GM21737 (cell line): Measurements from ENCODE around the gene RPTOR.

Experiments used
- ATAC-seq: cut with Tn5 transposase; IDR thresholded peaks from one replicate; pipeline ENCODE4 v1.9.1; 2021; ENCODE audit warnings: mild to moderate bottlenecking, moderate library complexity; ENCODE audit not compliant: unreplicated experiment

RPTOR gene

DNA sequence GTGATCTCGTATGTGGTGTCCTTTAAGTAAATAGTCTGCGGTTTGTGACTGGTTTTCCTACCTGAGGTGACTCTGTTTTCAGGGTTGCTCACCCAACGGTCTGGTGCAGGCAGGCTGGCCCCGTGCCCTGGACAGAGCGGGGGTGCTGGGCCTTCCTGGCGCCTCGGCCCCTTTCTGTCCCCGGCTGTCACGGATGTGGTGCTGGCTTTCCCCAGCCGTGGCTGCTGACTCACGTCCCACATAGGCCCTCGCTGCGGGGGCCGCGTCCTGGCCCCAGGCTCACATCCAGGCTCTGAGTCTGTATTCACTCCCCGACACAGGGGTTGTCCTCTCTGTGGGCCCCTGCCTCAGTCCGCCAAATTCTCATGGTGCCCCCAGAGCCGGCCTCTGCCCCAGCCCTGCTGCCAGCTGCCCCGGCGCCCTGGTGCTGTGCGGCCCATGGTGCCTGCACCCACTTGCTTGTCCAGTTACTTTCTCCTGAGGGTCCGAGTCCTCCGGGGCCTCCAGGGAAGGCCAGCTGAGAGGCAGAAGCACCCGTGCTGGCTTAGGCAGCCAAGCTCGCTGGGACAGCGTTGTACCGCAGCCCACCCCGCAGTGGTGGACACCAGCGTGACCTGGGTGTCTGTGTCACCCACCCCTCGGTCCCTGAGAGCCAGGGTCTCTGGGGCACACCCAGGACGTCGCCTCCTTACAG is 452.9 kb downstream of the RPTOR start:
- no peak for ATAC-seq

DNA sequence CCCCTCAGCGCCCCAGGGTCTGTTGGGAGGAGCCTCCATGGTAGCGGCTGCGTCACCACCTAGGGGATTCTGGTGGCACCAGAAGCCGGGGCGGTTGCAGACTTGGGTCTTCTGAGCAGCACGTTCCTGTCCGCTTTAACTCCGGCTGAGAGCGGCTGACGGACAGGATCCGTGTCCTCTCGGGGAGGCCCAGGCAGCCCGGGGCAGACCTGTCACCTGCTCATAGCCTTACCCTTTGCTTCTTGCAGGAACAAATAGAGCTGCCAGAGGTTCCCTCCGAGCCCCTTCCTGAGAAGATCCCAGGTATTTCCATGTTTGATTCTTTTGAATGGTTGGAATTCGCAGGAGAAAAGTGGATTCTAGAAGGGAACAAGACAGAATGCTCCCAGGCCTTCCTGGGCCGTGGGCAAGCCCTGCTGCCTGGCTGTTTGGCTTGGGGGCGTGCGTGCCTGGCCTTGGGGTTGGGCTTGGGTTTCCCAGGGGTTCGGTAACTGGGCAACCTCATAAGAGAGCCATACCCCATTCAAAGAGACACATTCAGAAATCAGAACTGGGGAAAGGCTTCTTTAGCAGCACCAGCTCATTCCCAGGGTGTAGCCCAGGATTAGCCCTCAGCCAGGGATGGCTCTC is 453.6 kb downstream of the RPTOR start:
- no peak for ATAC-seq

DNA sequence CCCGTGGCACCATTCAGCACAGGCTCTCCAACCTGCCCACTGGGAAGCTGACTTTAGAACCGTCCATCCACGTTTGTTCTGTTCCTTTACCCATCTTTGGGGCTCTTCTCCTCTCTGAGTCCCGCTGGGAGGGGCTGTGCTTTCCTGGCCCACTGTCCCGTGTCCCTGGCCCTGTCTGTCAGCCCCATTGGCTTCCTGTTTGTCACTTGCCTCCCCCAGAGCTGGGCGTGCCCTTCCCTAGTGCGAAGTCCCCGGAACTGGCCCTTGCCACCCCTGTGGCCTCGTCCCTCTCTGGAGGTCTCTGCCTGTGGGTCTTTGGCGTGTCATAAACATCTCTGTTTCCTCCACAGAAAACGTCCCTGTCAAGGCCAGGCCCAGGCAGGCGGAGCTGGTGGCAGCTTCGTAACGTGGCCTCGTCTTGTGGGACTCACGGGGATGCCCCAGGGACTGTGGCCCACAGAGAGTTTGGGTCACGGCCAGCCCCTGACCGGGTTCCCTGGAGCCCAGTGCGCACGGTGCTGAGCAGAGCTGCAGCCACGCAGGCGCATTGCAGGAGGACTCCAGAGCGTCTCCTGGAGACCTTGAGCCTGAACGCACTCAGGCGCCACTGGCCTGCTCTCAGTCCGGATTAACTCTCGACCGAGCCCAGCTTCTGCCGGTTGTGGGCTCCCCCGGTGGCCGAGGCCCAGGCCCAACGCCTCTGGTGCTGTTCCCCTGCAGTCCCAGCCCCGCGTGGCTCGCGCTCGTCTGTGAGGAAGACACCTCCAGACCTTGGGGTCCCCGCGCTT is 454.3 kb downstream of the RPTOR start:
- ATAC-seq = no peak

DNA sequence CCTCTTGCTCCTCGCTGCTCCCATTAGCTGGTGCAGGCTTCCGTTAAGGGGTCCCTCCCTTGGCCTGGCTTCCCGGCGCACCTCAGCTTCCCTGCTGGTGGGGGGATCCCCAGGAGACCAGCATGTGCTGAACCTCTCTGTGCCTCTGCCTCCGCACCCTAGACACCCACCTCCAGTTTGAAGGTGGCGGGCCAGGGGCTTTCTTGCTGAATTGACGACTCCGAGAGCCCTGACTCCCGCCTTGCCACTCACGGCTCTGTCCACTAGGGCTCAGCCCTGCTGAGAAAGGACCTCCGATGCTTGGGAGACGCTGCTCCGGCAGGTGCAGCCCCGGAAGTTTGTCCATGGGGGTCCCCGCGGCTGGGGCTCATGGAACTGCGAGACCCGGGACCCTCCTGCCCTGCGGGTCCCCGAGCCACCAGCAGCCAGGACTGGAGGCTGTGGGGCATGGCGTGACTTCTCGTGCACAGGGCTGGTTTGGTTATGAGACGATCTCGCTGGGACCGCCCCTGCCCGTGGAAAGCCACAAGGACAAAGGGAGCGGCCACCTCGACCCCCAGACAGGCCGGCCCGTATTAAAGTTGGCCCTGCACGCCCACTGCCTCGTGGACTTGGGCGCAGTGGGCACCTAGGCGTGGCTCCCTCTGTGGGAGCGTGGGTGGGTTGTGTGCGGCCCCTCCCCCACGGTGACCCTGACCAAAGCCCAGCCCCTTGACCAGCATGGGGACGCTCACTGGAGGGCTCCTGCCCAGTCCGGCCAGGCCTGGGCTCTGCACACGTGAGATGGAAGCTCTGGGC is 455.1 kb downstream of the RPTOR start:
- ATAC-seq = no peak

DNA sequence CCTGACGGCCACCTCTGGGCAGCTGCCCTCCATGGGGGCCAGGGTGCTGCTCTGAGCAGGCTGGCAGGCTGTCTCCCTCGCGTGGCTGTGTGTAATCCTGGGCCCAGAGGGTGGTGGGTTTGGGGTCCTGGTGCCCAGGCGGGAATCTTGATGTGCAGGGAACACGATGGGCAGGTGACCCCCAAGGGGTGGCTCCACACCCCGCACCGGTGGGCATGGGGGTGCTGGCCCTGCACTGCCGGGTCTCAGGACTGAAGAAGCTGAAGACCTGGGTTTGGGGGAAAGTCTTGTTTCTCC is 455.6 kb downstream of the RPTOR start:
- ATAC-seq = no peak

DNA sequence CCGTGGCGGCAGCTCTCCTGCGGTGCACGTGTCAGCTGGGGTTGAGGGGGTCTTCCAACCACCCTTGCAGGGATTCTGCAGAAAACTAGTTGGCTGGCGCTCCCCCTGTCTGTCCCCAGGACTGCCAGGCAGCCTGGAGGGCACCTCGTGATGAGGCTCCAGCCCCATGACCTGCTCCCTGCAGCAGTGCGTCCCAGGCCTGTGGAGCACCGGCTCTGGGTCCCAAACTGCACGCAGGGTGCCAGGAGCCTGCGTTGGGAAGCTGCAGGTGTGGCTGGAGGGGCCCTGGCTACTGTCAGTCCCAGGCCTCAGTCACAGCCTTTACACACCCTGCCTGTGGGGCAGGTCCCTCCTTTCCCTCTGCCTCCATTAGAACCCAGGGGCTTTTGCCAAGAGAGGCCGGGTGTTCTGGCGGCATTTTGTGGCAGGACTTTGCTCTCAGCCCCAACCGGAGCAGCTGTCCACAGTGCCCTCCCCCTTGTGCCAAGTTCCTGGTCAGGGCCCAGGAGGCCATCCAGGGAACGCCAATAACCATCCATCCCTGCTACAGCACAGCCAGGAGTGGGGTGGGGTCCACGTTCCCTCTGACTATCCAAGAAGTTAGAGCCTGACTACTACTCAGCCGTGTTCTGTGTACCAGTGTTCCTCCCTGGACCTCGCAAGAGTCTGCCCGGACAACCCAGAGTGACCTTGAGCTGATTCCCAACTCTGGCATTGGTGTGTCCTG is 456.2 kb downstream of the RPTOR start:
- ATAC-seq = no peak

DNA sequence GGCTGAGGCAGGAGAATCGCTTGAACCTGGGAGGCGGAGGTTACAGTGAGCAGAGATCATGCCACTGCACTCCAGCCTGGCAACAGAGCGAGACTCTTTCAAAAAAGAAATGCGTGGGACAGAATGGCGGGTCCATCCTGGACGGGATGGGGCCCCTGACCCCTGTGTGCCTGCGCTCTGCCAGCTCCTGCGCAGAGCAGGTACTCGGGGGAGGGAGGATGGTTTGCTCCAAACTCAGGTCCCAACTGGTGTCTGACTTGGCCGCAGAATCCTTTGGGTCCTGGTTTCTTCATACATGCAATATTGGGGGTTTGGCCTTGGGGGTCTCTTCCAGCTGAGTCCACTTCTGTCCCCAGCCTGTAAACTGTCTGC is 457.4 kb downstream of the RPTOR start:
- no peak for ATAC-seq

DNA sequence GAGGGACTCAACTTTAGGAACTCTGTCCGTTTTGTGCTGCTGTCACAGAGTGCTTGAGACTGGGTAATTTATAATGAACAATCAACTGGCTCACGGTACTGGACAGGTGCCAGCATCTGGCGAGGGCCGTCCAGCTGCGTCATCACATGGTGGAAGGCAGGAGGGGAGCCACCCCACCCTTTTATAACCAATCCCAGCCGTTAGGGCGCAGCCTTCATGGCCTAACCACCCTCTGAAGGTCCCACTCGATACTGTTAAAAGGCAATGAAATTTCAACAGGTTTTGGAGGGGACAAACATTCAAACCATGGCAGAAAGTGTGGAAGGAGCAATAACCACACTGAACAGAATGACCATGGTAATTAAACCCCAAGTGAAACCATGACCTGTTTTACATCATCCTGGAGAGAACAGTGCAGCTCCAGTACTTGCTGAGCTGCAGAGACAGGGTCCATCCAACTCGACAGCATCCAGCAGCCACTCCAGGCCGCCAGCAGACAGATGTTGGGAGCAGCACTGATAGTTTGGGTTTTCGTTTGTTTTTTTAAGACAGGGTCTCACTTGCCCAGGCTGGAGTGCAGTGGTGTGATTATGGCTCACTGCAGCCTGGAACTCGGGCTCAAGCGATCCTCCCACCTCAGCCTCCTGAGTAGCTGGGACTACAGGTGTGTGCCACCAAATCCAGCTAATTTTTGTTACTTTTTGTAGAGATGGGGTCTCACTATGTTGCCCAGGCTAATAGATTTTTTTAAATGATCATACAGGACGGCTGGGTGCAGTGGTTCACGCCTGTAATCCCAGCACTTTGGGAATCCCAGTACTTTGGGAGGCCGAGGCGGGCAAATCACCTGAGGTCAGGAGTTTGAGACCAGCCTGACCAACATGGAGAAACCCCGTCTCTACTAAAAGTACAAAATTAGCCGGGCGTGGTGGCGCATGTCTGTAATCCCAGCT is 458.0 kb downstream of the RPTOR start:
- no peak for ATAC-seq

DNA sequence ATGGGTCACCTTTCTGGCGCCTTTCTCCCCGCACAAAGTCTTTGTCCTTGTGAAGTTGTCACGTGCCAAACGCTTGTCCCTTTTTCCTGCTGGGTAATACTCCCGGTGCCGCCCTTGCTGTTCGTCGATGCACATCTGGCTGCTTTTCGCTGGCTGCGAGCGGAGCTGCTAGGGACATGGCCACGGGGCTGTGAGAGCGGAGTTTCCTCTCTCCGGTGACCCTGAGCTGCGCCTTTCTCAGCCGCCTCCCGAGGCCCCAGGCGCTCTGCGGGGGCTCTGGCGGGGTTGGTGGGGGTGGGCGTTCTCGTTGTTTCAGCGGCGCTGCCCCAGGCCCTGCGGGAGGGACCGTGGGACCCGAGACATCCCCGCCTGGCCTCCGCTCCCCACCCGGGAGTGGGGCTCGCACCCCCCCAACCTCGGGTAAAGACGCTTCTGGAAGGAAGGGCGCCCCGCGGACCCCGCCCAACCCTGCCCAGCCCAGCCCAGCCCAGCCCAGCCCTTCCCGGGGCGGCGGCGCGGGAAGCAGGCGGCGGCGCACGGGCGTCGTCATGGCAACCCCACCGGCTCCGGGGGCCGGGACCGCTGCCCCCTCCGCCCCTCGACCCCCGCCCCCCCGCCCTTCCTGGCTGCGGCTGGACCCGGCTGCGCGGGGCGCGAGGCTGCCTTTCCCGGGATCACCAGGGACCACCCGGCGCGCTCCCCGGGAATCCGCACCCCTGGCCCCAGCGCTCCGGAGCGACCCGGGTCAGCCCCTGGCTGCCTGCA is 459.3 kb downstream of the RPTOR start:
- ATAC-seq = no peak

DNA sequence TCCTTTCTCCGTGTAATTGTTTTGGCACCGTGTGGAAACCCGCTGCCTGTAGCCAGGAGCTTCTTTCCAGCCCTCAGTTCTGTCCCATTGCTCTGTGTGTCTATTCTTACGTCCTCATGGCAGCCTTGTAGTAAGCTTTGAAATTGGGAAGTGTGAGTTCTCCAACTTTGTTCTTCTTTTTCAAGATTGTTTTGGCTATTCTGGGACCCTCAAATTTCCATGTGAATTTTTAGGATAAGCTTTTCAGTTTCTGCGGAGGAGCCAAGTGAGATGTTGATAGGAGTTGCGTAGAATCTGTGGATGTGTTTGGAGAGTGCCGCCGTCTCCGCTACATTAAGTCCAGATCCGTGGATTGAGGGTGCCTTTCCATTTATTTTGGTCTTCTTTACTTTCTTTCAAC is 462.3 kb downstream of the RPTOR start:
- ATAC-seq = no peak

DNA sequence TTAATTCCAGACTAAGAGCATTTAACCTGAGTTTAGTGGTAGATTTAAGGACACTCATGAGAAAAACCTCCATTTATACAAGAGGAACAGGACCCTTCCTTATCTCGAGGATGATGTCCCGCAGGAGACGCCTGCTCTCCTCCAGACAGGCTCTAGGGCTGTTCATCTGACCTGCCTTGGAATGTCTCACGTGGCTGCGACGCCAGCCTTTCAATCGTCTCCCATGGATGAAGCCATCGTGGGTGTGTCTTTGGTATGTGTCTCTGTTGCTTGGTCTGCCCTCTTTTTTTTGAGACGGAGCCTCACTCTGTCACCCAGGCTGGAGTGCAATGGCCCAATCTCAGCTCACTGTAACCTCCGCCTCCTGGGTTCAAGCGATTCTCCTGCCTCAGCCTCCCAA is 463.5 kb downstream of the RPTOR start:
- no peak for ATAC-seq

DNA sequence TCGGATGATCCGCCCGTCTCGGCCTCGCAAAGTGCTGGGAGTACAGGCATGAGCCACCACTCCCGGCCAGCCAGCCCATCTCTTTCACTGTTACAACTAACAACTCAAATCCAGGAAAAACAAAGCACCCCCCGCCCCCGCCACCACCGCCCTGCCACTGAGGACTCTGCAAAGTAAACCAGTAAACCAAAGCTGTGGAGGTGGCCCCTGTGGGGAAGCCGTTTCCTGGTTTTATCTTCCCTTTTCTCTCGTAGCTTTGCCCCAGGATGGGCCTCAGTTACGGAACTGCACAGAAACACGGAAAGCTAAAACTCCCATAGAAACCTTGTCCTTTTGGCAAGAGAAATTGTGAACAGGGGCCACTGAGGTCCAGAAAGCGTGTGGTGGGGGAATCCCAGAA is 464.5 kb downstream of the RPTOR start:
- no peak for ATAC-seq

DNA sequence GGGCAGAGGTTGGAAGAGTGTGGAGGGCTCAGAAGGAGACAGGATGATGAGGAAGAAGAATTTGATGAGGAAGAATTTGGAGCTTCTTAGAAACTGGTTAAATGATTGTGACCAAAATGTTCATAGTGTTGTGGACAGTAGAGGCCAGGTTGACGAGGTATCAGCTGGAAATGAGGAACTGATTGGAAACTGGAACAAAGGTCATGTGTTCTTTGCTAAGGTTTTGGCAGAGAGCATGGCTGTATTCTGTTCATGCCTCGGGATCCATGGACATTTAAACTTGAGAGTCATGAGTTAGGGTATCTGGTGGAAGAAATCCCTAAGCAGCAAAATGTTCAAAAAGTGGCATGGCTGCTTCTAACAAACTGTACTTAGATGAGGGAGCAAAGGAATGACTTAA is 466.3 kb downstream of the RPTOR start:
- no peak for ATAC-seq

DNA sequence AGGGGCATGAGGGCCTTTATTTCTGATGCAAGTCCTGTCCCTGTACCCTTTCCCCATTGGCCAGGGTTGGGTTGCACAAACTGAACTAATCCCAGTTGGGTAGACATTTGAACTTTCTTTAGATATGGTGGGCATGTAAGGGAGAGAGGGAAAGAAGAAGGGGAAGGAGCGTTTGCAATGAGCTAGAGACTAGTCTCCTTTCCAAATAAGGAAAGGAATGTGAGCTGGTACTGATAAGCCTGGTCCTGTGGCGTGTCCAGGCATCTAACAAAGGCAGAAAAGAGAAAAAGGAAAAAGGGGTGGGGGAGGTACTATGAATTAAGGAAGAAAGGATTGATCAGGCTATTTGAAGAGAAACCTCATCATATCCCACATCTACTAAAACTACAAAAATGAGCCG is 467.3 kb downstream of the RPTOR start:
- no peak for ATAC-seq

DNA sequence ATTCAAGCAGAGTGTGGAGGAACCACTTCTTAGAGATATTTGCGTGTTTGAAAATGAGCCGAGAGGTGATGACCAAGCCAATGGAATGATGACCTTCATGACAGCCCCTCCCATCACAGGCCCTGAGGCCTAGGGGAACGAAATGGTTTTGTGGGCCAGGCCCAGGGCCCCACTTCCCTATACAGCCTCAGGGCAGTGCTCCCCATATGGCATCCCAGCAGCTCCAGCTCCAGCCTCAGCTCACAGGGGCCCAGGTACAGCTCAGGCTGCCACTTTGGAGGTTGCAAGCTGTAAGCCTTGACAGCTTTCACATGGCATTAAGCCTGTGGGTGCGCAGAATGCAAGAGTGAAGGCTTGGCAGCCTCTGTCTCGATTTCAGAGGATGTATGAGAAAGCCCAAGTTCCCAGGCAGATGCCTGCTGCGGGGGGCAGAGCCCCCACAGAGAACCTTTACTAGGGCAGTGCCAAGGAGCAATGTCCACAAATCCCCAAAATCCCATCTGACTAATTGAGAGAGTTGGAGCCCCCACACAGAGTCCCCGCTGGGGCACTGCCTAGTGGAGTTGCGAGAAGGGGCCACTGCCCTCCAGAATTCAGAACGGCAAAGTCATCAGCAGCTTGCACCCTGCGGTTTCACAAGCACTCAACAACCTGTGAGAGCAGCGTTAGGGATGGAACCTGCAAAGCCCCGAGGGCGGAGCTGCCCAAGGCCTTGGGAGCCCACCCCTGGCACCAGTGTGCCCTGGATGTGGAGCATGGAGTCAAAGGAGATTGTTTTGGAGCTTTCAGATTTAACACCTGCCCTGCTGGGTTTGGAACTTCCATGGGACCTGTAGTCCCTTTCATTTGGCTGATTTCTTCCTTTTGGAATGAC is 468.2 kb downstream of the RPTOR start:
- ATAC-seq = no peak

DNA sequence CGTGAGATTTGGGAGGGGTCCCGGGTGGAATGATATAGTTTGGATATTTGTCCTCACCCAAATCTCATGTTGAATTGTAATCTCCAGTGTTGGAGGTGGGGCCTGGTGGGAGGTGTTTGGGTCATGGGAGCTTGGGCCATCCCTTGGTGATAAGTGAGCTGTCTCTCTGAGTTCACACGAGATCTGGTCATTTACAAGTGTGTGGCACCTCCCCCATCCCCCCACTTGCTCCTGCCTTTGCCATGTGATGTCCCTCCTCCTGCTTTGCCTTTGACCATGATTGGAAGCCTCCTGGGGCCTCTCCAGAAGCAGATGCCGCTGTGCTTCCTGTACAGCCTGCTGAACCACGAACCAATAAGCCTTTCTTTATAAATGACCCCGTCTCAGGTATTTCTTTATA is 469.0 kb downstream of the RPTOR start:
- ATAC-seq = no peak

DNA sequence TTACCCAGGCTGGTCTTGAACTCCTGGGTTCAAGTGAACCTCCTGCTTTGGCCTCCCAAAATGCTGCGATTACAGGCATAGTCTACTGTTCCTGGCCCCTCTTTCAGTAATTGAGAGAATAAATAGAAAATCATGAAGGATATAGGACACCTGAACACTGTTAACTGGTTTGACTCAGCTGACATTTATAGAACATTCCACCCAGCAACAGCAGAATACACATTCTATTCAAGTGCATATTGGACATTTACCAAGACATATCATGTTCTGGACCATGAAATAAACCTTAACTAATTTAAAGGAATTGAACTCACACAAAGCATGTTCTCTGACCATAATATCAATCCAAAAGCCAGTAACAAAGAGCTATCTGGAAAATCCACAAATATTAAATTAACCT is 470.5 kb downstream of the RPTOR start:
- ATAC-seq = no peak
